Activated T-helper 1 cell treated with Interleukin-2 at 50 U/mL for 16 hours (primary cell): Measurements from ENCODE around the gene PLXND1.

ENCODE experiments used
- DNase-seq: peaks from one replicate; pipeline ENCODE4 v3.0.0-alpha.2; 2020; ENCODE audit warnings: low read depth

PLXND1 gene

DNA sequence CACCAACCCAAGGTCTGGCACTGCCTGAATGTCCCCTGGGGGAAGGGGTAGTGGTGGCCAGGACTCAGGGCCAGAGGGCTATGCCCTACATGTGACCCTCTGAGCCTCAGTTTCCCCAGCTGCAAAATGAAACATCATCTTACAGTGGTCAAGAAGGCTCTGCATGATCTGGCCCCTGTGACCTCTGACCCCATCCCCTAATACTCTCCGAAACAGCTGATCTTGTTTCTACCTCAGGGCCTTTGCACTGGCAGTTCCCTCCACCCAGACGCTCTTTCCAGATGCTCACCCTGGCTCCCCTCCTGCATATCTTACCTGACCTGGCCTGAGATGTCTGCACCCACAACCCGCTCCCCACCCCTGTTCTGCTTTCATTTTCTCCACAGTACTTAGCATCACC, 21.8 kb downstream of the PLXND1 start:
- no peak for DNase-seq

DNA sequence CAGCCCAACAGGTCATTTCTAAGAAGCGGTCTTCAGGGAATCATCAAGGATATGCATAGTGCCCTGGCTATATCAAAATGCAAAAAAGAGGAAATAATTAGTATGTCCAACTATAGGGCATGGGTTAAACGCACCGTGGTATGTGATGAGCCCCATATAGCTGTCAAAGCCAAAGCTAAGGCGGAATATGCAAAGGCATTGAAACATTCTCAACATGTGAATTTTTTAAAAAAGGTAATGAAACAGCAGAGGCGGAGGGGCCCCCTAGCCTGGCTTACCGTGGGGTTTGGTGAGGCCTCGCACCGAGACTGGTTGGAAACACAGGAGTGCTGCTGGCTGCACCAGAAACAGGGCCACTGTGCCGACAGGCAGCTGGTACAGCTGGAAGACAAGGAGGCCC, 23.2 kb downstream of the PLXND1 start:
- DNase-seq, result no peak

DNA sequence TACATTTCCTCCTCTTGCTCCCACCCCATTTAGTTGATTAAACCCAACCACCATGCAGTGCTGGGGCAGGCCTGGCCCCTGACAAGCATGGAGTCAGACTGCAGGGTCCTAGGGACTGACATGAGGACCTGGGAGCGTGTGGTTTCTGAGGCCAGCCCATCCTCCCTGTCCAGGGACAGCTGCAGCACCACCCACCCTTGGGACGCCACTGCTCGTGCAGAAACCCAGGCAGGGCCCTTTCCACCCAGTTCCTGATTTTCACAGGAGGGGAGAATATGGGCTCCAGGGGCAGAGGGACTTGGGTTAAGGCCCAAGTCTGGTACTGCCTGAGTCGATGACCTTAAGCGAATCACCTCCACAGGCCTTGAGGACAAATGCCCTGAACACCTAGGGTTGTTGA, 23.7 kb downstream of the PLXND1 start:
- DNase-seq, result no peak

DNA sequence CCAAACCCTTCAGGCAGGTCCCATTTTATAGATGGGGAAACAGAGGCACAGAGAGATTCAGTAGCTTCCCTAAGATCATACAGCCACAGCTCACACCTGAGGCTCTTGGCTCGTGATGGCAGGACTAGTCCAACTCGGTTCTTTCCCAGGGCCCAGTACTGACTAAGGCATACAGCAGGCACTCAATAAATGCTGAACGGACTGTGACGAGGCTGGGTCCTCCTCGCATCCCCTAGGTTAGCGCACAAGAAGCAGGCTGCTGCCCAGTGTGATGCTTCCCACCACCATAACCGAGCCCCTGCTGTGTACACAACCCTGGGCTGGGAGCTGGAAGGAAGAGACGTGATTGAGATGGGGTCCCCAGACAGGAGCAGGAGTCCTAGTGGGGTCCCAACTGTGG, 24.9 kb downstream of the PLXND1 start:
- no peak for DNase-seq

DNA sequence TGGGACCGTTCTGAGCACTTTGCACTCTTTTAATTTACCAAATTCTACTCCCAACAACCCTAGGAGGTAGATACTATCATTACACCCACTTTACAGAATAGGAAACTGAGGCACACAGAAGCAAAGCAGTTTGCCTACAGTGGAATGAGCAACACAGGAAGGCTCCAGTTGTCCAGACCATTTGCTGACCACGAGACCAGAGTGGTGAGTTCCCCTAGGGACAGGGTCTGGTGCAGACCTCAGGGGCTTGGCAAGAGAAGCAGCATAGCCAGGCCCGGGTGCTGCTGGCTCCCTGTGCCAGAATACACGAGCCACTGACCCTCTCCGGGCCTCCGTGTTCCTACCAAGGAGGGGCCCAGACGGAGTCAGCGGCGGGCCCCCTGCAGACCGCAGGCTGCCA, 26.5 kb downstream of the PLXND1 start:
- no peak for DNase-seq

DNA sequence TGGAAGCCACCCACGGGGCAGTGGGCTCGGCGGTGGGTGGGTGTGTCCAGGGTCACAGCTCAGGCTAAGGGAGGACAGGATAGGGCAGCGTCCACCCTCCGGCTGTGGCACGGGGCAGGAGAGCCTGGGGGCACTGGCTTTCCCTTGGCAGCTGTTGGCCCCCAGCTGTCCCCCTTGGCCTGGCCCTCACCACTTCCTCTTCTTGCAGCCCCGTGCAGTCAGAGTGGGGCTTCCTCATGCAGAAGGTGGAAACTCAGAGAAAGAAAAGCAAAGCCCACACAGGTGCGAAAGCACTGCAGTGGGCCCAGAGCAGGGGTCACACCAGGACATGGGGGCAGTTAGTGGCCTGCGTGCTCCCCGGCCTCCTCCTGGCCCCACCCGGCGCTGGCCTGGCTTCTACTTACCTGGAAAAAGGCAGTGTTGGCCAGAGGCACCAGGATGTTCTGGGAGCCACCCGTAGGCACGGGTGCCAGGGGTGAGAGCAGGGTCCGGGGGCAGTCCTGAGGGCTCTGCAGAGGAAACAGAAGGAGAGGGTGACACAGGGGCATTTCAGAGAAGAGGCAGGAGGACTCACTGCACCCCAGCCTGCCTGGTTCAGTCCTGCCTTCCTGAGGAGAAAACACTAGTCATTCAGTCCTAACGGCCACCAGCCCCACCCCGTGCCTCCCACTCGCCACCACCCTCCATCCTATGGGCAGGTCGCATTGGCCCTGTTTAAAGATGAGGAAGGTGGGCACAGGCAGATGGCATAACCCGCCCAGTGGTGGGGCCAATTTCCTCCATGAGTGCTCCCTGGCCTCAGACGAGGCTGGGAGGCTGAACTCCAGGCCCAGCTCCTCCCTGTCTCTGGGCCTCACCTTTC, 28.3 kb downstream of the PLXND1 start:
- no peak for DNase-seq

DNA sequence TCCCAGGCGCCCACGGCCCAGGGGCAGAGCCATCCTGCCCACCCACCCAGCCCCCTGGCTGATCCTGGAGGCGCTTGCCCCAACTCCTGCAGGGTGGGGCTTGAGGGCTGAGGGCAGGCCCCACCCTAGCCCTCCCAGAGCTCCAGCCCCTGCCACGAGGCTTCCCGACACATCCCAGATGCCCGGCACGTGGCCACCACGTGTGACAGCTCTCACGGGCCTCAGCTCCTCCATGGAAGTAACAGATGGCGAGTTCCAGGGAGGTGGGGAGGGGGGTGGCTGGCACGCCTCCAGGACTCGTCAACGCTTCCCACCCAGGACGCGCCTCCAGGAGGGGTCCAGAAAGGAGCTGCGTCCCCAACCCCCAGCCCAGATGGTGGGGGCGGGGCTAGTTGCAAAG, 29.1 kb downstream of the PLXND1 start:
- no peak for DNase-seq

DNA sequence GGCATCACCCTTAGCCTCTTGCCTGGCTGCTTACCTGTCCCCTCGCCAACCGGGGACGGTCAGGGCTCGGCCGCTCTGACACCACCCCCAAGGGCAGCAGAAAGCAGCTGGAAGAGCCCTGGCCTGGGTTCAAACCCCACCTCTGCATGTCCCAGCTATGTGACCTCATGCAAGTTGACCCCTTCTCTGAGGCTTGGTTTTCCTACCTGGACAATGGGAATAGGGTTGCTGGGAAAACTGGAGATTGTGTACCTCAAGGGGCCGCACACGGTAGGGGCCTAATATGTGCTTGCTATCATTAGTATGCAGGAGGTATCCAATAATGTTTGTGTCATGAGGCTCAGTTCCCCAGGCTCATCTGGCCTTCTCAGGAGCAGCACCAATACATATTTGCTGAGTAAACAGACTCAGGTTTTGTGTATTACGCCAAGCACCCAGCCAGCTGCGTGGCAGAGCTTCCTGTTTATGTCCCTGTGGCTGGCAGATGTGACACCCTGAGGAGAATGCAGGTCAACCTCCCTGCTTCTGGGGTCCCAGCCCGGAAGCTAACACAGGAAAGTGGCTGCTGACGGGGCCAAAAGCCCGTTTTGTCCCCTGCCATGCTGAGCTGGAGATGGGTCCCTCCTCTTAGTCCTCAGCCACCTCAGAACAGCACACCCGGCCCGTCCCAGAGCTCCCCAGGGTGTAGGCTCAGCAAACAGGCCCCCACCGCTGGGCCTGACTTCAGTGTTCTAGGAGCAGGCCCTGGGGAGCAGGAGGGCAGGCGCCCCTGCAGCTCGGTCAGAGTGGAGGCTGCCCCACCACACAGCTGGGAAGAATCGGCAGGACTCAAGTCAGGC, 29.7 kb downstream of the PLXND1 start:
- DNase-seq, result peak; percentile 55

DNA sequence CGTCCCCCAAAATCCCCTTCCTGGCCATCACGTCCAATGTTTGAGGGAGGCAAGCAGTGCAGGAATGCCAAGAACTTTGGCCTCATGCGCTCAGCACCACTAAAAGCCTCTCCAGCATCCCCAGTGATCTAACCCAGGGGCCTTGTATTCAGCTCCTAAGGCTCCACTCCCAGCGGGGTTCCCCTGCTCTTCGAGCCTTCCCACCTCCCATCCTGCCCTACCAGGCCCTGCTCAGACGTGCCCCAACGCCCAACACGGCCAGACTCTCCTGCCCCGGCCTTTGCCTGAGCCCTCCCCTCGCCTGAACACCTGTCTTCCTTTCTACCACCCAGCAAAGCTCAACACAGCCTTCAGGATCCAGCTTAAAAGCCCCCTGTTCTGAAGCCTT, 30.5 kb downstream of the PLXND1 start:
- DNase-seq, result no peak

DNA sequence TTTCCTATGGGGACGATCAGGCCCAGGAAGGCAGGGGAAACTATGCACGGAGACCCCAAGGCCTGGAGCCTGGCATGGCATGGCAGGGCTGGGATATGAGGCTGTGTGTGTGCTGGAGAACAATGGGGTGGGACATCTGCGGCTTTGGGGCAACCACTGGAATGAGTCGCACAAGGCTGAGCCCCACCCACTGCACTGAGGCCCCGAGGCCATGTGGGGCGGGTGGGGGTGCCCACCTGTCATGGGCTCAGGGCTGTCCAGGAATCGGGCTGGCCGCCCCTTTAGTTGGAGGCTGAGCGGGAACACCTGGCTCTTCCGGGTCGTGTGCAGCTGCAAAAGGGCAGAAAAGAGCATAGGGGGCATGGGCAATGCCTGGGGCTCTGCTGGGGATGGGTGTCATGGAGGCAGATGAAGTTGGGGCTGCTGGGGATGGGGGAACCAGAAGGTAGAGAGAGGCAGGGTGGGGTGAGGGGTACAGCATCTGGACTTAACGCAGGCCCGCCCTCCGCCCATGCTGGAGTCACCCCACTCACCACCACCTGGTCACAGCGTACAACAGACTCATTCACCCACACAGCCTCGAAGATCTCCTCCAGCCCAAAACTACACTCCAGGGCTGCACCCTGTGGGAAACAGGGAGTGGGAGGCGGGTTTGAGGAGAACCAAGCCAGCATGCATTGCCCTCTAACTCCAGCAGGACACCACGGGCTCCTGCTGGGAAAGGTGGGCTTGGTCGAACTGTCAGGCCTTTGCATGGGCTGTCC, 31.1 kb downstream of the PLXND1 start:
- DNase-seq, result no peak

DNA sequence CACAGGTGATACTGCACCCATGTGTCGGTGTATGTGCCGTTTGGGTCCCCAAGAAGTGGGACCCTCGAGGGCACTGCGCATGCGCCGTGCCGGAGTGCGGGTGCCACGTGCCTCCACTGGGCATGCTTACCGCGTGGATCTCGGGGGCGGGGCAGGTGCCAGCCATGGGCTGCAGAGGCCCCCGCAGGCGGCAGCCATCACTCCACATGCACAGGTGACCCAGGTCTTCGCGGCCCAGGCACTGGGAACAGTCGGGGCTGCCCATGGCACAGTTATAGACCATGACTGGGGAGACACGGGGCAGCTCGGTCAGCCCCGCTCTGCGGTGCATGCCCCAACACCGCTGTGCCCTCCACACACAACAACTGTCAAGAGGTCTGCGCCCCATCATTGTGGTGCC, 32.3 kb downstream of the PLXND1 start:
- no peak for DNase-seq

DNA sequence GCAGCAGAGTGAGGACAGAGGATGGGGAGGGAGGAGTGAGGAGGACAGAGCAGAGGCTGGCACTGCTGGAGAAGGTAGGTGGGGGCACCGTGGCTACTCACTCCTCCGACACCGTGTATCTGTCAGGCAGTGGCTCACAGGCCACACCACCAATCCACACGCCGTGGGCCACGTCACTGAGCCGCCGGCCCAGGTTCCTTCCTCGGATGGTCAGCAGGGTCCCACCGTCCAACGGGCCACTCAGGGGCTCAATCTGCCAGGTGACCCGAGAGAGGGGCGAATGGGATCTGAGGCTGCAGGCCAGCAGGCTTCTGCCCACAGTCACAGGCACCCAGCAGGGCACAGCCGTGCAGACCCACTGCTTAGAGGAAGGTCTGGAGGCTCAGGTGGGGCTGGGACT, 33.0 kb downstream of the PLXND1 start:
- DNase-seq, result no peak

DNA sequence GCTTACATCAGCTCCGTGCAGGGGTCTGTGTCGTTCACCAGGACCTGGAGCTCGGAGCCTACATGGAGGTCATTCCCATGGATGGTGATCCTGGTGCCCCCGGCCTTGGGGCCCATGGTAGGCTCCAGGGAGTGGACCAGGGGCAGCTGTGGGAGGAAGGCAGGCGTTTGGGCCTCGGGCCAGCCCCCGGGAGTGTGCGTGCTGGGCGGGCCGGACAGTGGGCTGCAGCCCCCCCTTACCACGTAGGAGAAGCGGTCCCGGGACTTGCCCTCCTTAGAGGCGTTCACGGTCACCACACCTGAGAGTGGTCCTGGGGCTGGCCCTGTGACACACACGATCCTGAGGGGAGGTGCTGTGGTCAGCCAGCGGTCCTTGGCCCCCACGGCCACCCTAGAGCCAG, 33.9 kb downstream of the PLXND1 start:
- no peak for DNase-seq

DNA sequence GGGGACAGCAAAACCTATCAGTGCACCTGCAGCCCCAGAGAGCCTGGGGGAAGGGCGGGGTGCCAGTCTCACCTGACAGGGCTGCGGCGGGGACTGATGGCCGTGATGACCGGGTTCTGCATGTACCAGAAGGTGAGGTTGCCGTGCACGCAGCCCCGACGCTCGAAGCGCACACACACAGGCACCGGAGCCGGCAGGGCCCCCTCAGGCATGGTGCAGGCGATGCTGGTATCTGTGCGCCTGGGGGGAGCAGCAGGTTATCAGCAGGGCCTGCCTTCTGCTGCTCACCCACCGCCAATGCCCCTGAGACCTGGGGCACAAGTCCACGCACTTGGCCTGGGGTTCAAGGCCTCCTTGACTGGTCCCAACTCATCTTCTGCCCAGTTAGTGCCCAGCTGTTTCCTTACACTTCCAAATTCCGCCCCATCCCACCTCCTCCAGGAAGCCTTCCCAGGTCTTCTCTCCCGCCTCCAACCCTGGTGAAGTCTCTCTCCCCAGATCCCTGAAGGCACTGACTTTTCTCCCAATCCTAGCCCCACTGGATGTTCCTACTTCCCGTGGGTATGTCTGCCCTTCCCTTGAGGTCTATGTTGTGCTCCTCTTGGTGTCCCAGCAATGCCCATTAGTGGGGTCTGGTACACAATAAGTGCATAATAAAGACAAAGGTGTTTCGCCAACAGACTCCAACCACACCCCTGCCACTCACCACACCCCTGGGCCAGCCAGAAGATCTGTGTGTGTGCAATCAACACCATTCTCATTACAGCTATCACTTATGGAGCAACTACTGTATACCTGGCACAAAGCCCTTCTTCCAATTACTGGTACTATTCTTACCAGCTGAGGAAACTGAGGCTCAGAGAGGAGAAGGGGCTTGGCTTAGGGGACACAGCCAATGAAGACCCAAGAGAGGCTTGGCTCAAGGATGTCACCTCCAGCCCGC, 34.6 kb downstream of the PLXND1 start:
- DNase-seq, result no peak

DNA sequence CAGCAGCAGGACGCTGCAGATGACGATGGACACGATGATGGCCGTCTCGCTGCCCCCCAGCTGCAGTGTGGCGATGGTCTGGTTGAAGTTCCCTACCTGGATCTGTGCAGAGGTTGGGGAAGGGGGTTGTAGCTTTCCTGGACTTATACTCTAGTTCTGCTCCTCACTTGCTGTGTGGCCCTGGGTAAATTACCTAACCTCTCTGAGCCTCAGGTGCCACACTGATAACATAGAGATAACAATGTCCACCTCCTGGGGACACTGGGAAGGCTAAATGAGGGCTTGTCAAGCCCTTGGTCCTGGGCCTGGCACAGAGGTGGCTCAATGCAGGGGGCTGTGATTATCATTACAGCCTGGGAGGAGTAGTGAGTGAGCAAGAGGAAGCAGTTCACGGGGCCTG, 36.6 kb downstream of the PLXND1 start:
- DNase-seq, result no peak

DNA sequence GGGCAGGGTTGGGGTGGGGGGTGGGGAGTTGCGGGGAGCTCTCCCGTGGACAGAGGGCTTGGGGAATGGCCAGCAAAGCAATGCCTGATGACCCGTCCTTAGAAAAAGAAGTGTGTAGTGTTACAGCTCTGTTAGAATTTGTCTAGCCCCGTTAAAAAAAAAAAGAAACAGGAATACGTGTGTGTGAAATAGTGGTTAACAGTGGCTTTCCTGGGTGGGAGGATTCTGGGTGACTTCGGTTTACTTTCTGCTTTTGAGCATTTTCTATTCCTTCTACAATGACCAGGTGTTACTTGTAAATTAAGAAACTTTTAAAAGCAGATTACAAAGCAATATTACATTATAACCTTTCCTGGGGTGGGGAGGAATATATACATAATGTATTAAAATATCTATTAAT, 38.5 kb downstream of the PLXND1 start:
- DNase-seq, result no peak

DNA sequence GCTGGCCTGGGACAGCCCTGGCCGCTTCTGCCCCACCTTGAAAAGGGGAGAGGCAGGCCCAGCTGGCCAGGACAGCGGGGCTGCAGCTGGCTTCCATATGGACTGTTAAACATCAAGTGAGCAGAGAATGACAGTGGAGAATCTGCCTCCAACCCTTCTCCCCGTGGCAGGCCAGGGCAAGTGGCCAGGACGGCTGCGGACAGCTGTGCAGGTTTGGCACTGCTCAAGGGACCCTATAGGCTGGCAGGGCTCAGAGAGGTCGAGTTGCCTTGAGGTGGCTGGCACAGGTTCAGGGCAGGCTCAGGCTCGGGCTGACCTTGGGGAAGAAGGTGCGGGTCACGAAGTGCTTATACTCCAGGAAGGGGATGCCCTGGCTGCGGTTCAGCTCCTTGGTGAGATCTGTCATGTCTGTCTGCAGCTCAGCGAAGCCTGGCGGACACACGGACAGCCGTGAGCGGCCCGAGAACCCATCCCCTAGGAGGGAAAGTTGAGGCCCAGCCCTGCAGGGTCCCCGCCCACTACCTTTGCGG, 39.2 kb downstream of the PLXND1 start:
- no peak for DNase-seq

DNA sequence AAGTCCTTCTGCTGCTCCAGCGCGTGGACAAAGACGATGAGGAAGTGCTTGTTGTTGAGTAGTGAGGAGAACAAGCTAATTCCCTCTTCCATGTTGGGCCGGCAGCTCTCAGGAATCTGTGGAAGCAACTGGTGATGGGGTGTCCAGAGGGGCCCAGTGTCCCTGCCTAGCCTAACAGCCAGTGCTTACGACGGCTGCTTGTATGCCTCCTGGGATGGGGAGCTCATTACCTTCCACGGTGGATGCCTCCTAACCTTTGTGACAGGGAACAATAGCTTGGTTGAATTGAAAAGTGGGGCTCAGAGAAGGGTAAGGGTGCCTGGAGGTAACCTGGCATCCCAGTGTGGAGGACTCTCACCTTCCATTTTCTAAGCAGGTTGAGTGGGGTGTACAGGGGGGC, 40.6 kb downstream of the PLXND1 start:
- no peak for DNase-seq

DNA sequence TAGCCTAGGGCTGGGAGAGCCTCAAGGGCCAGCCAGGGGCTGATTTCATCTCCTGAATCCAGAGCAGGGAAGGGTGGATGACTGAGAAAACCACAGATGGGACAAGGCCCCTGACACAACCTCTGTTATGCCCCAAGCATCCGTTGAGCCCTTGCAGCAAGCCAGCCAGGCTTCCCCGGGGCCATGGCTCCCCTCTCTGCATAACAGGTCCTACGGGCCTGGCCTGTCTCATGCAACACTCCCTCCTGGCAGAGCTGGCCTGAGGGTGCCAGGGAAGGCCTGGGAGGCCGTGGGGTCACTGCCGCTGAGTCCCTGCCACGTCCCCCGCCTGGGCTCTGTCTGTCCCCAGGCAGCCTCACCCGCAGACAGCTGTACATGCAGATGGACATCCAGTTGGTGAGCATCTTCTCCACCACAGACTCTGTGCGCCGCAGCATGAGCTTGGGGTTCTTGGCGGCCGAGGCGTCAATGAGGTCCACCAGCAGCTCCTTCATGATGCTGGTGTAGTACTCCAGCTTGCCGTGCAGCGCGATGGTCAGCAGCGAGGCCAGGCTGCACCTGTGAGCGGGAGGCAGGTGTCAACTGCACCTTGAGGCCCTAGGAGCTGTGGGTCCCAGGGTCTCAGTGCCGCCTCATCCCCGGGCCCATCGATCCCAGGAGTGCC, 41.4 kb downstream of the PLXND1 start:
- DNase-seq, result no peak

DNA sequence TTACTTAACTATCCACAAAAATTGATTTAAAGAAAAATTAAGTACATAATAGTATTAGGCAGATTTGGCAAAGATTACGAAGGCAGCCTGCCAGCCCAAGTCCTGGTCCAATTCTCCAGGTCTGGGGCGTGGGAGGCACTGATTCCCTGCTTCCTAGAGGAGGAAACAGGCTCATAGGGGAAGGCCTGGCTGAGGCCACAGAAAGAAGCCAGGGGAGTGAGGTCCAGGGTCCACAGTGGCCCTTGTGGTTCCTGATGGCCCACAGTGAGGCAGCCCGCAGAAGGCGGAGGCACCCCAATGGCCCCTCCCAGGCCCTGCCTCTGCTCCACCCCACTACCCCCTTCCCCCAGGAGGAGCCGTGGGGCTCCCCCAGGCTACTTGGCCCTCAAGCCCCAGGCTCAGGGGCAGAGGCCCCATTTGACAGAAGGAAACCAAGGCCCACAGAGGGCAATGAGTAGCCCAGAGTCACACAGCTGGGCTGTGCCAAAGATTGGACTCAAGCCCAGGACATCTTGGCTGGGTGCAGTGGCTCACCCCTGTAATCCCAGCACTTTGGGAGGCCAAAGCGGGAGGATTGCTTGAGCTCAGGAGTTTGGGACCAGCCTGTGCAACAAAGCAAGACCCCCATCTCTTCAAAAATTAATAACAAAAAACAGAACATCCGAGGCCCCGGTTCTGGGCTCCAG, 42.5 kb downstream of the PLXND1 start:
- DNase-seq, result no peak
